H1 (cell line): ENCODE results near the gene RUSC2. TPM values are rescaled to one million over a fixed set of nuclear protein-coding genes. Genes with fewer than 3 reads are reported as not detected.

Experiments used
- CTCF ChIA-PET: fragments of 300-600 bp; sonication (Branson Sonifier 250); formaldehyde crosslinking; loops from one replicate; lab custom pipeline; 2021; ENCODE audit not compliant: partially characterized antibody; lab: Charles Lee
- POLR2A ChIA-PET: fragments of 300-600 bp; sonication (Branson Sonifier 250); formaldehyde crosslinking; loops from one replicate; lab custom pipeline; 2021; ENCODE audit warnings: inconsistent platforms; ENCODE audit not compliant: partially characterized antibody; lab: Charles Lee
- DNase-seq, 2 experiments: peaks; one replicate each; pipeline versions ENCODE4 v3.0.0 to v3.0.0-alpha.2; 2010 to 2022; ENCODE audit warnings: low spot score in 2 of 2, low read depth in 1 of 2, mixed read lengths in 1 of 2
- FAIRE-seq: peaks from 2 replicates; lab custom pipeline; 2011; peaks lifted over from hg19 to GRCh38; lab: Jason Lieb, UNC
- H2AFZ ChIP-seq: 2 replicates; pipeline ENCODE4 v1.8.1; 2012; ENCODE audit warnings: low read length, inconsistent platforms
- H2AK5ac ChIP-seq: 2 replicates; pipeline ENCODE4 v1.6.1; 2013; ENCODE audit warnings: low read depth, low read length
- H2BK120ac ChIP-seq: replicated peaks from 2 replicates; pipeline ENCODE3; 2013; ENCODE audit warnings: low read depth, low read length, inconsistent platforms
- H2BK12ac ChIP-seq: 2 replicates; pipeline ENCODE4 v1.6.1; 2013; ENCODE audit warnings: low read depth, low read length
- H2BK15ac ChIP-seq: 2 replicates; pipeline ENCODE4 v1.6.1; 2013; ENCODE audit warnings: low read length
- H2BK20ac ChIP-seq: 2 replicates; pipeline ENCODE4 v1.6.1; 2013; ENCODE audit warnings: low read length
- H2BK5ac ChIP-seq: 2 replicates; pipeline ENCODE4 v1.6.1; 2013; ENCODE audit warnings: low read depth, low read length
- H3K14ac ChIP-seq: 2 replicates; pipeline ENCODE4 v1.6.1; 2013; ENCODE audit warnings: inconsistent platforms; ENCODE audit not compliant: insufficient read length
- H3K18ac ChIP-seq: 2 replicates; pipeline ENCODE4 v1.6.1; 2013; ENCODE audit warnings: low read length; ENCODE audit errors: extremely low read depth
- H3K23ac ChIP-seq: 2 replicates; pipeline ENCODE4 v1.6.1; 2013; ENCODE audit warnings: inconsistent platforms; ENCODE audit not compliant: insufficient read length
- H3K23me2 ChIP-seq: 2 replicates; pipeline ENCODE4 v1.6.1; 2013; ENCODE audit warnings: low read depth, low read length
- H3K27ac ChIP-seq: 2 replicates; pipeline ENCODE4 v1.6.1; 2011; ENCODE audit warnings: low read depth, low read length, inconsistent platforms
- H3K27me3 ChIP-seq, 4 experiments: replicated peaks in 1 of 4; 1 replicate in 1 of 4; 2 replicates in 3 of 4; pipeline versions ENCODE4 v1.6.1 to v1.8.1; 2011 to 2013; ENCODE audit warnings: low read length in 3 of 4, mild to moderate bottlenecking in 3 of 4, inconsistent platforms in 2 of 4, mixed read lengths in 2 of 4, moderate library complexity in 1 of 4; ENCODE audit not compliant: control insufficient read depth in 3 of 4, insufficient read depth in 3 of 4; ENCODE audit errors: extremely low read depth in 1 of 4
- H3K36me3 ChIP-seq, 4 experiments: 2 replicates each; pipeline versions ENCODE4 v1.6.1 to v1.8.1; 2011 to 2013; ENCODE audit warnings: mild to moderate bottlenecking in 4 of 4, low read length in 3 of 4, moderate library complexity in 2 of 4, control low read depth in 1 of 4, inconsistent platforms in 1 of 4; ENCODE audit not compliant: insufficient read depth in 4 of 4, control insufficient read depth in 2 of 4
- H3K4ac ChIP-seq: replicated peaks from 2 replicates; pipeline ENCODE3; 2013; ENCODE audit warnings: low read length, low read depth, mixed read lengths, inconsistent platforms; ENCODE audit not compliant: insufficient read length
- H3K4me1 ChIP-seq, 4 experiments: replicated peaks in 1 of 4; 1 replicate in 1 of 4; 2 replicates in 3 of 4; pipeline versions ENCODE4 v1.6.1 to v1.8.1; 2011 to 2013; ENCODE audit warnings: low read length in 3 of 4, inconsistent platforms in 2 of 4, mixed read lengths in 1 of 4; ENCODE audit not compliant: insufficient read depth in 4 of 4, control insufficient read depth in 3 of 4
- H3K4me2 ChIP-seq, 2 experiments: 2 replicates each; pipeline versions ENCODE4 v1.6.1 to v1.8.1; 2011 to 2013; ENCODE audit warnings: low read depth in 2 of 2, low read length in 2 of 2, control low read depth in 1 of 2, inconsistent platforms in 1 of 2, mild to moderate bottlenecking in 1 of 2; ENCODE audit not compliant: insufficient read depth in 1 of 2
- H3K4me3 ChIP-seq, 4 experiments: fragments of 200-600, 300-600 bp in 1 of 4; sonication (generic), shearing (Covaris generic), sonication (Bioruptor Twin) in 1 of 4; 2 replicates each; pipeline versions ENCODE4 v1.5.1 to v1.8.1; 2011 to 2016; ENCODE audit warnings: low read length in 4 of 4, low read depth in 3 of 4, control low read depth in 2 of 4, inconsistent platforms in 2 of 4, mild to moderate bottlenecking in 2 of 4, mixed read lengths in 1 of 4, moderate library complexity in 1 of 4; ENCODE audit not compliant: insufficient read depth in 2 of 4; ENCODE audit errors: extremely low read depth in 1 of 4
- H3K56ac ChIP-seq: replicated peaks from 2 replicates; pipeline ENCODE3; 2013; ENCODE audit warnings: low read depth, mild to moderate bottlenecking, mixed read lengths, low read length, inconsistent platforms; ENCODE audit not compliant: insufficient read length
- H3K79me1 ChIP-seq: 2 replicates; pipeline ENCODE4 v1.6.1; 2013; ENCODE audit warnings: low read depth, low read length, control low read depth
- H3K79me2 ChIP-seq, 2 experiments: 2 replicates each; pipeline versions ENCODE4 v1.6.1 to v1.8.1; 2012 to 2013; ENCODE audit warnings: low read length in 2 of 2, mild to moderate bottlenecking in 2 of 2, inconsistent platforms in 1 of 2; ENCODE audit not compliant: insufficient read depth in 2 of 2, control insufficient read depth in 1 of 2
- H3K9ac ChIP-seq, 4 experiments: replicated peaks in 1 of 4; 1 replicate in 1 of 4; 2 replicates in 3 of 4; pipeline versions ENCODE4 v1.6.1 to v1.8.1; 2011 to 2013; ENCODE audit warnings: low read depth in 3 of 4, low read length in 3 of 4, control low read depth in 2 of 4, mild to moderate bottlenecking in 2 of 4, moderate library complexity in 2 of 4, inconsistent platforms in 1 of 4; ENCODE audit errors: extremely low read depth in 1 of 4
- H3K9me3 ChIP-seq, 2 experiments: 2 replicates each; pipeline versions ENCODE4 v1.6.1 to v1.8.1; 2012 to 2013; ENCODE audit warnings: mild to moderate bottlenecking in 2 of 2, moderate library complexity in 2 of 2, control low read depth in 1 of 2, inconsistent platforms in 1 of 2, low read depth in 1 of 2, low read length in 1 of 2, mixed read lengths in 1 of 2; ENCODE audit not compliant: insufficient read depth in 2 of 2
- H4K20me1 ChIP-seq, 2 experiments: replicated peaks in 1 of 2; 2 replicates each; pipeline versions ENCODE3 to v1.8.1; 2011 to 2013; ENCODE audit warnings: inconsistent platforms in 2 of 2, low read length in 2 of 2, mild to moderate bottlenecking in 1 of 2; ENCODE audit not compliant: insufficient read depth in 2 of 2, control insufficient read depth in 1 of 2
- H4K5ac ChIP-seq: 2 replicates; pipeline ENCODE4 v1.6.1; 2013; ENCODE audit warnings: low read length, low read depth, mixed read lengths, inconsistent platforms; ENCODE audit not compliant: insufficient read length
- H4K8ac ChIP-seq: 2 replicates; pipeline ENCODE4 v1.8.0; 2013; ENCODE audit warnings: mild to moderate bottlenecking, moderate library complexity, low read length, inconsistent platforms; ENCODE audit not compliant: insufficient read depth; ENCODE audit errors: extremely low read depth
- H4K91ac ChIP-seq: replicated peaks from 2 replicates; pipeline ENCODE3; 2013; ENCODE audit warnings: low read length, mixed read lengths, inconsistent platforms; ENCODE audit not compliant: insufficient read length
- NANOG ChIP-seq: IDR thresholded peaks from 2 replicates; pipeline ENCODE4 v1.6.1; 2011; ENCODE audit warnings: low read length, low read depth, mild to moderate bottlenecking, inconsistent platforms; ENCODE audit not compliant: insufficient read depth, poor library complexity, severe bottlenecking
- WGBS, 2 experiments: shearing (Covaris generic) in 1 of 2; methylation state at CpG; one replicate each; pipeline versions ENCODE4 v1.1.6 to v1.1.7; 2013 to 2015; ENCODE audit warnings: low lambda C conversion rate in 2 of 2, mixed read lengths in 2 of 2, inconsistent platforms in 1 of 2, low coverage in 1 of 2, missing lambda C conversion rate in 1 of 2; ENCODE audit not compliant: insufficient replicate concordance in 2 of 2, insufficient coverage in 1 of 2, insufficient read length in 1 of 2; ENCODE audit errors: extremely low coverage in 1 of 2, missing lambda C conversion rate in 1 of 2; 5-methylcytosine and 5-hydroxymethylcytosine counted together
- polyA plus RNA-seq, 7 experiments: library from polyadenylated mRNA; depleted of rRNA in 3 of 7; stranded (reverse) in 5 of 7; unstranded in 2 of 7; fragments of >200 nt in 5 of 7; fragments of 200-250 nt in 2 of 7; gene quantifications; 1 replicate in 5 of 7; 2 replicates in 1 of 7; 4 replicates in 1 of 7; pipeline versions ENCODE4 v1.2.1 to v1.2.3, GENCODE V29; 2011 to 2013; ENCODE audit warnings: missing spikeins in 2 of 7, mixed read lengths in 2 of 7
- total RNA-seq: library from RNA; stranded (reverse); fragmentation: NEBNext Ultra II Directional; extraction: Animal tissue kit (Norgen Biotek cat#: 25700); gene quantifications from 2 replicates; pipeline ENCODE4 v1.2.1, GENCODE V29; 2021

RUSC2 gene
- total and polyA plus RNA-seq, 2 of the 8 experiments (the other 6 are each of a cell fraction or from before 2014, with no cell fraction given): 4.2 to 7.9 TPM

DNA sequence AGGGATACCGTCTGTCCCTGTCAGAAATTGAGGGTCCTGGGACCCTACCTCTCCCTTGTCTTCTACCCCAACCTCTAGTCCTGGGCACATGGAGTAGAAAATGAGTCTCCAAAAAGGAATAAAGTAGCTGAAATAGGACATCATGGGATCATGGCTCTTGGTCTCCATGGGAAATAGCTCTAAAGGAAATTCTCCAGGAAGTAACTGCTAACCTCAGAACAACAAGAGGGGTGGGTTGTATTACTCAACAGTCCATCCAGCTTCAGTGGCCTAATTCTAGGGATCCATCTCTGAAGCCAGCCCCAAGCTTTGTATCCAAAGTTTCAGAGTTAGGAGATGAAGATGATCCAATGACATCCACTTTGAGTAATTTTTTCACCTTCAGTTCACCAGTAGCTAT, 11.0 kb upstream of the RUSC2 start:
- no peak overlapping the region for H3K4ac ChIP-seq
- H2BK12ac ChIP-seq: no peak overlapping the region
- H4K91ac ChIP-seq: no peak overlapping the region
- no peak overlapping the region for H2AK5ac ChIP-seq
- no peak overlapping the region for H3K18ac ChIP-seq
- no peak overlapping the region for H2AFZ ChIP-seq
- no peak overlapping the region for H3K56ac ChIP-seq
- ChIA-PET CTCF (interaction anchor here (0.7 to 7.7 kb wide), 25 partner anchors 8 to 582 kb away, joined by 3 to 181 read pairs (median 4); partner anchors contain the start of gene RUSC2), POLR2A (interaction anchor here (1.5 to 1.6 kb wide), 2 partner anchors 11 to 60 kb away, joined by 3 to 7 read pairs; partner anchors contain the start of gene RUSC2)
- H2BK120ac ChIP-seq: no peak overlapping the region
- WGBS, 2 experiments: 89% methylated on average over 1 of the region's 1 CpG; no CpG with 5 or more reads in 1 of the 2 experiments
- H3K79me2 ChIP-seq: no peaks in the 10 kb centered on the region
- no peak overlapping the region for H2BK20ac ChIP-seq
- no peak overlapping the region for H3K9ac ChIP-seq
- H4K20me1 ChIP-seq: peaks cover 0 to 1% of the 10 kb centered on the region in 2 experiments
- no peak overlapping the region for H3K4me3 ChIP-seq
- no peak overlapping the region for H3K23ac ChIP-seq
- H2BK5ac ChIP-seq: no peak overlapping the region
- H3K23me2 ChIP-seq: no peaks in the 10 kb centered on the region
- no peaks in the 10 kb centered on the region for H3K36me3 ChIP-seq
- no peak overlapping the region for H2BK15ac ChIP-seq
- H3K27ac ChIP-seq: no peak overlapping the region
- no peak overlapping the region for H3K14ac ChIP-seq
- no peaks in the 10 kb centered on the region for H3K9me3 ChIP-seq
- TF ChIP-seq NANOG: no peak
- H4K8ac ChIP-seq: no peak overlapping the region
- H3K79me1 ChIP-seq: no peaks in the 10 kb centered on the region
- FAIRE-seq (no peak), DNase-seq (no peak)
- H3K4me1 ChIP-seq: peaks cover 0 to 3% (median 1%) of the 10 kb centered on the region in 4 experiments; a peak in 1 of 7 replicates
- no peak overlapping the region for H4K5ac ChIP-seq
- H3K27me3 ChIP-seq: no peaks in the 10 kb centered on the region
- H3K4me2 ChIP-seq: no peak overlapping the region
